Endothelial cell of umbilical vein (primary cell): ENCODE data around the gene EFHD2. TPM values are rescaled to one million over a fixed set of nuclear protein-coding genes. Genes with fewer than 3 reads are reported as not detected.
"Not testable (repeated sequence)": the region's sequence is repeated elsewhere in the genome, so short reads cannot be mapped to it uniquely, and the experiment has no call there.

Source experiments
- BruUV-seq: library from RNA; stranded (reverse); fragments of 400-500 nt; replicated peaks from 2 replicates; lab custom pipeline; 2021; lab: Mats Ljungman, UMichigan
- CTCF ChIA-PET: fragments of 300-600, 350-600 bp; sonication (Branson Sonifier 250); formaldehyde crosslinking; loops from one replicate; lab custom pipeline; 2021; ENCODE audit warnings: antibody characterized with exemption, inconsistent platforms; lab: Charles Lee
- POLR2A ChIA-PET: fragments of 300-600, 350-600 bp; sonication (Branson Sonifier 250); formaldehyde crosslinking; loops from one replicate; lab custom pipeline; 2021; ENCODE audit warnings: antibody characterized with exemption, inconsistent platforms; lab: Charles Lee
- DNase-seq: peaks from one replicate; pipeline ENCODE4 v3.0.0-alpha.2; 2011; ENCODE audit warnings: low read depth, low spot score
- FAIRE-seq: peaks from 2 replicates; lab custom pipeline; 2011; peaks lifted over from hg19 to GRCh38; lab: Jason Lieb, UNC
- H2AFZ ChIP-seq: 2 replicates; pipeline ENCODE4 v1.6.0; 2012; ENCODE audit warnings: low read depth, low read length, control low read depth, inconsistent platforms
- H3K27ac ChIP-seq: 2 replicates; pipeline ENCODE4 v1.5.1; 2011; ENCODE audit warnings: low read depth, mild to moderate bottlenecking, control low read depth, low read length, moderate library complexity; ENCODE audit not compliant: insufficient read depth
- H3K27me3 ChIP-seq, 2 experiments: 2 replicates each; pipeline versions ENCODE4 v1.6.0 to v1.6.1; 2011; ENCODE audit warnings: low read length in 2 of 2, mixed read lengths in 1 of 2; ENCODE audit not compliant: control insufficient read depth in 2 of 2, insufficient read depth in 2 of 2
- H3K36me3 ChIP-seq, 2 experiments: 2 replicates in 1 of 2; 3 replicates in 1 of 2; pipeline ENCODE4 v1.5.1; 2011; ENCODE audit warnings: low read length in 2 of 2, mild to moderate bottlenecking in 1 of 2, moderate library complexity in 1 of 2; ENCODE audit not compliant: control insufficient read depth in 2 of 2, insufficient read depth in 2 of 2; ENCODE audit errors: extremely low read depth in 1 of 2
- H3K4me1 ChIP-seq: 3 replicates; pipeline ENCODE4 v1.5.1; 2011; ENCODE audit warnings: mild to moderate bottlenecking, low read length; ENCODE audit not compliant: control insufficient read depth, insufficient read depth; ENCODE audit errors: extremely low read depth
- H3K4me2 ChIP-seq: 2 replicates; pipeline ENCODE4 v1.6.1; 2011; ENCODE audit warnings: low read length, control low read depth, mixed read lengths; ENCODE audit not compliant: insufficient read depth
- H3K4me3 ChIP-seq, 3 experiments: fragments of 200-600 bp in 1 of 3; sonication (generic), shearing (Covaris generic) in 1 of 3; replicated peaks in 1 of 3; 2 replicates each; pipeline ENCODE4 v1.5.1; 2011 to 2016; ENCODE audit warnings: control low read depth in 3 of 3, low read length in 3 of 3, mild to moderate bottlenecking in 2 of 3, inconsistent platforms in 1 of 3, low read depth in 1 of 3, moderate library complexity in 1 of 3; ENCODE audit not compliant: insufficient read depth in 1 of 3
- H3K79me2 ChIP-seq: 2 replicates; pipeline ENCODE4 v1.6.0; 2012; ENCODE audit warnings: low read length, inconsistent platforms; ENCODE audit not compliant: control insufficient read depth, insufficient read depth
- H3K9ac ChIP-seq: replicated peaks from 2 replicates; pipeline ENCODE3; 2011; ENCODE audit warnings: low read length, control low read depth; ENCODE audit not compliant: insufficient read depth; ENCODE audit errors: extremely low read depth
- H3K9me1 ChIP-seq: replicated peaks from 3 replicates; pipeline ENCODE4 v1.6.0; 2011; ENCODE audit warnings: mild to moderate bottlenecking, low read length; ENCODE audit not compliant: control insufficient read depth, insufficient read depth; ENCODE audit errors: extremely low read depth
- H3K9me3 ChIP-seq: replicated peaks from 2 replicates; pipeline ENCODE4 v1.5.1; 2012; ENCODE audit warnings: low read length, inconsistent platforms; ENCODE audit not compliant: control insufficient read depth, insufficient read depth
- H4K20me1 ChIP-seq: replicated peaks from 2 replicates; pipeline ENCODE3; 2011; ENCODE audit warnings: mild to moderate bottlenecking, low read length; ENCODE audit not compliant: control insufficient read depth, insufficient read depth; ENCODE audit errors: extremely low read depth
- GATA2 ChIP-seq: IDR thresholded peaks from 2 replicates; pipeline ENCODE4 v1.7.0; 2011; ENCODE audit warnings: low read depth, mild to moderate bottlenecking, moderate library complexity, mixed read lengths, low read length; ENCODE audit not compliant: insufficient read length, insufficient read depth
- dilution Hi-C: fragments of 300-500 bp; cut with MboI; formaldehyde crosslinking; loops from one replicate; pipeline ENCODE4 v1.15.0; 2019; ENCODE audit warnings: low sequenced_read_pairs; ENCODE audit not compliant: extremely low pct_ligation_motif_present
- intact Hi-C: fragments of 100-400 bp; cut with micrococcal nuclease; formaldehyde crosslinking; loops from one replicate; pipeline ENCODE4 v1.10.0; 2022
- polyA plus RNA-seq, 4 experiments: library from polyadenylated mRNA; depleted of rRNA in 3 of 4; stranded (reverse) in 3 of 4; unstranded in 1 of 4; fragments of >200 nt; gene quantifications; 2 replicates each; pipeline versions ENCODE4 v1.2.1 to v1.2.3, GENCODE V29; 2011 to 2012; ENCODE audit warnings: missing spikeins in 1 of 4
- total RNA-seq: library from RNA; stranded (reverse); gene quantifications from 2 replicates; pipeline ENCODE4 v1.2.3, GENCODE V29; 2021

Gene EFHD2
- total and polyA plus RNA-seq, 2 donors (not counting 3 experiments of a cell fraction or from before 2014, with no cell fraction given) = 50.2 to 73.5 TPM

DNA sequence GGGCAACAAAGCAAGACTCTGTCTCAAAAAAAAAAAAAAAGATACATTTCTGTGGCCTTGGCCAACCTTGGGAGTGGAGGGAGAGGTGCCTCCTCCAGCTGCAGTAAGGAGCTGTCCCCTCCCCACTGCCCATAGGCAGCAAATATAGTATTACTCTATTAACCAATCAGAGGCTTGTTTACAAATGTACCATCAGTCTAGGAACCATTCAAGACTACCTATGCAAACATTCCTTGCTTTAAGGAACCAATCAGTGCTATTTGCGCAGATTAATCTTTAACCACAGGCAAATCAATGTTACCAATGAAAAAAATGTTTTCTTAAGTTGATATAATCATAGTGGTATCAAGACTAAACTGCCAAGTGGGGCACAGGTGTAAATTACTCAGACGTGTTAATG is 47.9 kb downstream of the EFHD2 start:
- no peaks in the 10 kb centered on the region for H3K9me3 ChIP-seq
- H3K27me3 ChIP-seq = no peaks in the 10 kb centered on the region
- ChIA-PET POLR2A (no interaction called here), CTCF (interaction anchor here (1.3 kb wide), 1 partner anchor 134 kb away, joined by 3 read pairs; no protein-coding TSS in a partner anchor)
- H3K4me3 ChIP-seq = no peak overlapping the region
- no peak for DNase-seq
- H3K9me1 ChIP-seq = no peaks in the 10 kb centered on the region
- H3K36me3 ChIP-seq = no peaks in the 10 kb centered on the region
- H3K4me1 ChIP-seq = no peaks in the 10 kb centered on the region
- H3K4me2 ChIP-seq = no peak overlapping the region
- no peak overlapping the region for H3K9ac ChIP-seq
- H4K20me1 ChIP-seq = no peaks in the 10 kb centered on the region
- dilution Hi-C loops (no loop called here), intact Hi-C loops (no loop called here)
- no peaks in the 10 kb centered on the region for H3K79me2 ChIP-seq
- TF ChIP-seq GATA2 = no peak
- BruUV-seq = no TSS peak
- FAIRE-seq = no peak
- H2AFZ ChIP-seq = no peak overlapping the region
- H3K27ac ChIP-seq = no peak overlapping the region

DNA sequence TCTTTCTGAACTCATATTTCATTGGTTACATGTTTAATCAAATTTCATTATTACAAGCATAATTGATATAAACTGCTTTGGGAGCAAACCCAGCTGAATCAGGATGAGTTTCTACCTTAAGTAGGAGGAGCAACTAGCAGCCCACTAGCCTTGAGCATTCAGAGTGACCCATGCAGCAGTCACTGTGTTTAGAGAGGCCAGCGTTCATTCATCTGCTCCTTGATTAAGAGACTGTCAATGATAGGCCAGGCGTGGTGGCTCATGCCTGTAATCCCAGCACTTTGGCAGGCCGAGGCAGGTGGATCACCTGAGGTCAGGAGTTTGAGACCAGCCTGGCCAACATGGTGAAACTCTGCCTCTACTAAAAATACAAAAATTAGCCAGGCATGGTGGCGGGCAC is 48.7 kb downstream of the EFHD2 start:
- H4K20me1 ChIP-seq, H2AFZ ChIP-seq, POLR2A ChIA-PET, FAIRE-seq, H3K36me3 ChIP-seq, H3K9me1 ChIP-seq, DNase-seq, H3K27me3 ChIP-seq, H3K79me2 ChIP-seq, intact Hi-C loops, H3K9me3 ChIP-seq, dilution Hi-C loops, H3K4me2 ChIP-seq, H3K9ac ChIP-seq, BruUV-seq, H3K4me3 ChIP-seq, H3K4me1 ChIP-seq, H3K27ac ChIP-seq: not testable (repeated sequence)
- CTCF ChIA-PET = interaction anchor here (1.3 kb wide), 1 partner anchor 135 kb away, joined by 3 read pairs; no protein-coding TSS in a partner anchor
